Vein endothelial cell (primary cell): Measurements from ENCODE around the gene ZNF311. TPM values are rescaled to one million over a fixed set of nuclear protein-coding genes. Genes with fewer than 3 reads are reported as not detected.

Source experiments
- small RNA-seq: library from RNA; depleted of rRNA; stranded (forward); fragments of <200 nt; gene quantifications from one replicate; pipeline ENCODE3, GENCODE V24; 2012
- total RNA-seq: library from RNA; depleted of rRNA; stranded (reverse); fragments of >200 nt; gene quantifications from 2 replicates; pipeline ENCODE4 v1.2.3, GENCODE V29; 2012

The ZNF311 gene
- 0.33 and 0.48 TPM in 2 replicates for total RNA-seq

DNA sequence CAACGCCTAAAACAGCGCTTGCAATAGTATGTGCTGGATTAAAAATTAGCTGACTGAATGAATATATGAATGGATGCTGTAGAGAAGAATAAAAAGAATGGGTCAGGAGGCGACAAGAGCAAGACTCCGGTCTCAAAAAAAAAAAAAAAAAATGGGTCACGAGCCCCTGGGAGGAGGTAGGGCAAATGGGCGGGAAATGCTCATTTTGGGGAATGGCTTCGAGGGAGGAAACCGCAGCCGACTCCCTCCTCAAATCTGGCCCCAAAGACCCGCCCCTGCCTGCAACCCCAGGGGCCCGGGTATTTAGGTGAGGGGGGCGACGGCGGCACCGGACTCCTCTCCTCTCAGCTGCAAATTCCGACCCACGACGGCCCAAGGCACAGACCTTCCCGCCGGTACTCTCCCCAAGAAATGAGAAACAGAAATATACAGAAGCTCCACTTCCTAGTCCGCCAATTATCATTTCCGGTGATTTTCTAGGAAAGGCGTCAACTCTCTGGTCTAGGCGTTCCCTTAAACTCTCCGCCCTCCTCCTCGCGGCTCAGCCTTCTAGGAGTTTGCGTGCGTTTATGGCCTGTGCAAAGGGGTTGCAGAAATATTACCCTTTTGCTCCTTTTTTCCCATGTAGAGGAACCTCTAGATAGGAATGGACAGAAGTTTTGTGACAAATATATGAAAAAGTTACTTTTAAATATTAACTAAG, at the start of gene ZNF311:
TSS of gene ZNF311 (minus strand) at position 133 of the 703 bp plus-strand sequence. CDS start 1,361 bp downstream, outside the sequence.

DNA sequence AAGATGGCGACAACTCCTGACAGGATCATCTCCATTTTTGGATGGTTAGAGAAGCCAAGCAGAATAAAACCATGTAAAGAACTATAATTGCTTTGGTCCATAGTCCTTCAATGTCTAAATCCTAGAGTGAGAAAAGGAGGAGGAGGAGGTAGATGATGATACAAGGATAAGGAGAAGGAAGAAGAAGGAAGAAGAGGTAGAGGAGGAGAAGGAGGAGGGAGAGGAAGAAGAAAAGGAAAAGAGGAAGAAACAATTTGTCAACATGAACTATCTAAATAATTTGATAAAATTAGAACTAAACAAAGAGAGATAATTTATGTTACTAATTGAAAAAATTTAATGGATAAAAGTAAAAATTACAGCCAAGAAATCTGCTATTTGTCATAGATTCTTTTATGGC, 40.0 kb upstream of the ZNF311 start, which contains the start of gene OR2W1:
TSS of gene OR2W1 (minus strand) at position 101 of the 400 bp plus-strand sequence. CDS start at position 101, 0 bp downstream.

Small RNA genes within 50 kb of the gene (small RNA-seq; reads per million reads assigned to genes)
- gene RN7SL471P = not detected

Other genes with a start within 250 kb of the ZNF311 start
- gene TRIM27, start 81.3 kb downstream of the ZNF311 start, total RNA-seq = 81.0 and 81.3 TPM in 2 replicates
- not detected in 2 replicates for gene OR2W1, start 39.9 kb upstream of the ZNF311 start, total RNA-seq
- not detected in 2 replicates for gene OR2B3, start 82.0 kb upstream of the ZNF311 start, total RNA-seq
- gene OR2J1, start 94.2 kb upstream of the ZNF311 start, total RNA-seq = not detected in 2 replicates
- gene OR2J3, start 102.7 kb upstream of the ZNF311 start, total RNA-seq = under 0.01 TPM in 1 of 2 replicates, not detected in the other
- not detected in 2 replicates for gene OR2J2, start 165.6 kb upstream of the ZNF311 start, total RNA-seq